Testis (tissue), 2 donors: ENCODE results near the gene SERGEF.

Experiments
- CTCF ChIP-seq, 3 experiments: fragments of 450-650 bp in 2 of 3; fragments of 200-600 bp in 1 of 3; sonication (generic) in 1 of 3; IDR thresholded peaks; one replicate each; pipeline ENCODE4 v1.5.1; 2016 to 2019; ENCODE audit warnings: antibody characterized with exemption in 3 of 3, mild to moderate bottlenecking in 2 of 3, moderate library complexity in 1 of 3
- POLR2A ChIP-seq: fragments of 450-650 bp; IDR thresholded peaks from one replicate; pipeline ENCODE4 v1.6.1; 2017; ENCODE audit warnings: antibody characterized with exemption, mild to moderate bottlenecking, moderate library complexity

GRCh38 chr11:17883946-17884345 lies 128.9 kb downstream of the SERGEF start:
- TF ChIP-seq CTCF (IDR thresholded peaks at IDR 0.05) (no peak), POLR2A (no peak)
